Stimulated activated CD8-positive, alpha-beta memory T cell treated with anti-CD3 and anti-CD28 coated beads, Interleukin-4, amount 100 ng/mL, for 24 hours (primary cell): ENCODE data around the gene HERC2.
A peak's percentile ranks its signal among the peaks of the same experiment; 100 is the strongest.

Source experiments
- DNase-seq: peaks from one replicate; pipeline ENCODE4 v3.0.0-alpha.2; 2020; ENCODE audit warnings: low read depth

HERC2 gene

DNA sequence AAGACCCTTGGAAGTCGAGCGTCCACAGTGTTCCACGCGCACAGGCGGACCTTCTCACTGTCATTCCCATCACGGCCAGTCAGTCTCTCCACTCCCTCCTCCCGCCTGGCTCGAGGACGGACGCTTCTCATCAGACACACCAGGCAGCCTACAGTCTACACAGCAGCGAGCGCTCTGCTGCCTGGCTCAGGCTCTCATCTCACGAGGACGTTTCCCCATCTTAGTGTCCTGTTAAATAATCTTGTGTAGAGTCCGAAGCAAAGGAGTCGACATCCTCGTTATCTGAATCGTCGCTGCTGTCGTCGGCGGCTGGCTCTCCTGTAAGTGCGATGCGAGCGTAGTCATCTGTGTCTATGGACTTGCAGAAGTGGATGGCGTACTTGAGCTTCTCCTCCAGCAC is 210.4 kb downstream of the HERC2 start:
- DNase-seq: no peak

DNA sequence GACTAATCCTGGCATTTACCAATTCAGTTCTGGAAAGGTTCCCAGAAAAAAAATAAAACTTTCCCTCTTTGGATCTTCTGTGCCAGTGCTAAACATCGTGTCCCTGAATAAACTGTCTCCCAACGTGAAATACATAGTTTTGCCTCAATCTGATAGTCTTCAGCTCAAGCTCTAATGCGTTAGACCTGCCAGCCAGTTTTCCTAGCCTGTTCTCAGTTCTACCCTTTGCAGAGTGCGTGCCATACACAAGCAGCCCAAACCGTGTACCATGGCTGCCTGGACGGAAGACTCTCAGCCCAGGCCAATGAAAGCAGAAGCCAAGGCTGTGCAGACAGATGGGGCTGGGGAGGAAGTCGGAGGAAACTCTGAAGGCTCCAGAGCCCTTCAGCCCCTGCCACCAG is 211.5 kb downstream of the HERC2 start:
- DNase-seq: no peak

- DNase-seq: no peak
These were observed 212.1 kb downstream of the HERC2 start for GRCh38 chr15:28109626-28110455.

DNA sequence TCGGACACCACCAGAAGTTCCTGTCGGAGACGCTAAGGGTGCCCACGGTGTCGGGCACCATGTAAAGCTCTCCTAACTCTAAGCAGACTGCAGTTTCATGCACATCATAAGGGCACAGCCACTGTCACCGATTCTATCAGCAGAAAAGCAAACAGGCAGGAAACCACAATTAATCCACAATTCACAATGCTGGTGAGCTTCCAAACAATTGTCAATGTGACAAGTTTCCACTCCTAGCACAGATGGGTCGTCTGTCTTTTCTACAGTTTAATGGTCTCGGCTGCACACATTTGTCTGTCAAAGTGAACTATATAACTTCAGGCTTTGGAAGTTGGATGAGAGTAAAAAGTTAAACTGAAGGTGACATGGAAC is 214.1 kb downstream of the HERC2 start:
- DNase-seq: no peak

DNA sequence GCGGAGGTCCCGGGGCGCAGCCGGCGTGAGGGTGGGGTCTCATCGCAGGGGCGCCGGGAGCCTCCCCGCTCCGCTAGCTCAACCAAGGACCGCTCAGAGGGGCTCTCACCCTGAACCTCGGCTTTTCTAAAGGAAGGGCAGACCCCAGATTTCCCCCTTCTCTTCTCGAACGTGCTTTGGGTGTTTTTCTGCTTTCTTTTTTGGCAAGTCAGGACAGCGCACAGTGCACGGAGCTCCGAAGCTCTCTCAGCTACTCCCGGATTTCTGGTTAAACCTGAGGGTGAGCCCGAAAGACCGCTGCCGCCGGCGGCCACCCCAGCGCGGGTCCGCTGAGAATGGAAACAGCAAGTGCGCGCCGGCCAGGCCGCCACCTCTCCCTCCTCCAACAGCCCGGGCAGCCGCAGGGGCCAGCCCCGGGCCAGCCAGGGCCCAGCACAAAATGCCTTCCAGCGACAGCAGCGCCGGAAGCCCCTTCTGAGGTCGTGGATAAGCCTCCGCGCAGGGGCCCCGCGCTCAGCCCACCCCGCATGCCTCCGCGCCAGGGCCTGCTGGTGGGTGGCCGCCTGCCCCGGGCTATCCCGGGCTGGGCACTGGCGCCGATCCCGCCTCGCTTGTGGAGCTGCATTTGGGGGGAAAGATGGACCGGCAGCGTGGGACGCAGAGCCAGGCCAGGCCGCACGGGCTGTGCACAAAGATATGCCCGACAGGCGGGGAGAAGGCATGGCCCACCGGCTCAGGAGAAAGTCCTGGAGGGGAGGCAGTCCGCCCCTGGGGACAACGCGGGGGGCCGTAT is 214.7 kb downstream of the HERC2 start:
- no peak for DNase-seq

GRCh38 chr15:28106294-28107110 is 215.5 kb downstream of the HERC2 start:
- DNase-seq: no peak

DNA sequence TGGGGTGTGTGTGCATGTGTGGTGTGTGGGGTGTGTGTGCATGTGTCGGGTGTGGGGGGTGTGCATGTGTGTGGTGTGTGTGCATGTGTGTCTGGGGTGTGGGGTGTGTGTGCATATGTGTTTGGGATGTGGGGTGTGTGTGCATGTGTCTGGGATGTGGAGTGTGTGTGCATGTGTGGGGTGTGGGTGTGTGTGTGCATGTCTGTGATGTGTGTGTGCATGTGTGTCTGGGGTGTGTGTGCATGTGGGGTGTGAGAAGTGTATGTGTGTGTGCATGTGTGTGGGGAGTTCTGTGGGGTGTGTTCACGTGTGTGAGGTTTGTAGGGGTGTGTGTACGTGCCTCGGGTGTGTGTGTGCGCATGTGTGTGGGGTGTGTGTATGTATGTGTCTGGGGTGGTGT is 216.2 kb downstream of the HERC2 start:
- no peak for DNase-seq

- no peak for DNase-seq
These were observed 216.7 kb downstream of the HERC2 start for GRCh38 chr15:28105224-28105791.

- no peak for DNase-seq
These were observed 217.7 kb downstream of the HERC2 start for GRCh38 chr15:28104326-28104725.

DNA sequence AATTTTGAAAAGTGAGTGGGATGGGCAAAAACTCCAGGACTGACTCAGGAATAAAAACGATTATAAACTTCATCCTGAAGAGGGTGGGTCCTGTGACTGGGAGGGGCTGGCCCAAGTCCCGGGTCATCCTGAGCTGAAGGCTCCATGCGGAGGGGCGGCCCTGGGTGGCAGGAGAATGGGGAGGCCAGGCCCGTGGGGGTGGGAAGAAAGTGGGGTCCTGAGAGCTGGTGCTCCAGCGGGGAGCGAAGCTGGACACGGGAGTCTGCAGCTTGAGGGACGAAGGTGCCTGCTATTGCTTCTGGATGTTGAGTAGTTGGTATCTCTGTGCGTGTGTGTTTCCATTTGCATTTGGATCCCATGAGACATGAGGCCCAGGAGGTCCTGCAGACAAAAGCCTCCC is 218.1 kb downstream of the HERC2 start:
- DNase-seq: no peak

DNA sequence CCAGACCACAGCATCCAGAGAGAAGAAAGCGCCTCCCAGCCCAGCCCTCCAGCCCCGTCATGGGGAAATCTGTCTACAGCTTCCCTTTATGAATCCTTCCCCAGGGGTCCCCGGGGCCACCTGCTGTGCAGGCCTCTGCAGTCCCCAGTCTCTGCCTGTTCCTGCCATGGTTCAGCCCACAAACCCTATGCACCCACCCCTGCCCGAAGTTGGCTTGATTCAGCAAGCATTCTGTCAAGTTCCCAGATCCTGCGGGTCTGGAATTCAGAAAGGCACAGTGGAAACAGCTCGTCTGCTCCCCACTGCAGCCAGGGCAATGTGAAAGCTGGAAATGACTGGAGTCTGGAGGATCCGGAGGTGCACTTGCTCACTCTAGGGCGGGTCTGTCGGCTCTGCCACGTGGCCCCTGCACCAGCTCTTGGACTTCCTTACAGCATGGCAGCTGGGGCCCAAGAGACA is 220.0 kb downstream of the HERC2 start:
- no peak for DNase-seq

DNA sequence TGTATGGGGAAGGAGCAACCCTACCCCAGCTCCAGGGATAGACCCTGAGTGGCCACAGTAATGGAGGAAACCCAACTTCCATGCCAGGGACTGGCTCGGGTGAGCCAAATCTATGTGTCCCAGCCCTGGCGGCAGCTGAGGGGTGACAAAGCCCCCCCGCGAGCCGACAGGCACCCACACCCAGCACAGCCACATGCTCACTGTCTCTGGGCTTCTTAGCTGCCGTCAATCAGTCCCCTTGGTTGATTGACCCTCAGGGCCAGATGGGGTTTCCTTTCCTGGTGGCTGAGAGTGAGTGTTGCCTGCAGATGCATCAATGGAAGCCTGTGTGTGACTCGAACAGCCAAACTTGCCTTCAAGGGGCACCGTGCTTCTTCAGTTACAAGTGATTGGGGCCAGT is 220.8 kb downstream of the HERC2 start:
- DNase-seq: no peak

DNA sequence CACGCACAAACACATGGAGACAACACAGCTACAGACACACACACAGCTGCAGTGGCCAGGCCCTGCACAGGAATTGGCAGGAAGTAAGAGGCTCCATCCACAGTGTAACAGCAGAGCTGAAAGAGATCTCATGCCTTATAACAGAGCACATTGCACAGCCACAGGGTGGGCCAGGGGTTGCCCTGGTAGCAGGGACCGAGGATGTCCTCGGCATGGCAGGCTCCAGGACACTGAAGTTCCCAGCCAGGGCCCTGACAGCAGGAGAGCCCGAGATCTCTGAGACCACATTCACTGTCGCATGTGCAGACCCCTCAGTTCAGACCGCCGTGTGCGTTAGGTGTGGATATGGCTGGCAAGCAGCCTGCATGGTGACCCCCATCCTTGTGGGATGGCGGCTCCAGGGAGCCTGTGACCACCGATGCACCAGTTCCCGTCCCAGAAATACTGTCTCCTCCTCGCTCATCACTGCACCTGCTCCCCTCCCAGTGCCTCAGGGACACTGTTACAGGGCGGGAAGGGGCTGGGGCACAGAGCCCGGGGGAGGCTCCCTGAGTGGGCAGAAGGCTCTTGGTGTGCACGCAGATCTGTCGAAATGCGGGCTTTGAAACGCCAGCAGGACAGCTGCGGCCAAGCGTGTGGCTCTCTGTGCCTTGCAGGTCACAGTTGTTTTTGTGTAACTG is 221.3 kb downstream of the HERC2 start:
- no peak for DNase-seq

GRCh38 chr15:28099555-28100140 is 222.3 kb downstream of the HERC2 start:
- no peak for DNase-seq

- DNase-seq: peak; percentile 44
These were observed 223.0 kb downstream of the HERC2 start, which contains the start of gene OCA2 for GRCh38 chr15:28098766-28099554. TSS of gene OCA2 (minus strand) at chr15:28099315. CDS start at chr15:28081874, 17,441 bp downstream.

DNA sequence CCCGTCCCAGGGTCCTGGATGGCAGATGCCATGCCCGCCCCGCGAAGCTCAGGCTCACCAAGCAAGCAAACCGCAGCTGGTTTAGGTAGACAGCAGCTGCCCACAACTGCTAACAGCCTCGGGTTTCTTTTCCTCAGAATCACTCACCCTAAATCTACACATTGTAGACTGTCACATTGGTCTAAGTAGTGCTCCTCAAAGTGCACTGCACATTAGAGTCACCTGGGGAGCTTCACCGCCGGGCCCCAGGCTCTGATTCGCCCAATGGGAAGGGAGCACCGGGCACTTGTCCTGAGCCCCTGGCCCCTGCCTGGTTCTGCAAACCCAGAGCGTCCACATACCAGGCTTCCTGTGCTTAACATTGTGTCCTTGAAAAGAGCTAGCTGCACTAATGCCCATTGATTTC is 223.6 kb downstream of the HERC2 start:
- DNase-seq: no peak

DNA sequence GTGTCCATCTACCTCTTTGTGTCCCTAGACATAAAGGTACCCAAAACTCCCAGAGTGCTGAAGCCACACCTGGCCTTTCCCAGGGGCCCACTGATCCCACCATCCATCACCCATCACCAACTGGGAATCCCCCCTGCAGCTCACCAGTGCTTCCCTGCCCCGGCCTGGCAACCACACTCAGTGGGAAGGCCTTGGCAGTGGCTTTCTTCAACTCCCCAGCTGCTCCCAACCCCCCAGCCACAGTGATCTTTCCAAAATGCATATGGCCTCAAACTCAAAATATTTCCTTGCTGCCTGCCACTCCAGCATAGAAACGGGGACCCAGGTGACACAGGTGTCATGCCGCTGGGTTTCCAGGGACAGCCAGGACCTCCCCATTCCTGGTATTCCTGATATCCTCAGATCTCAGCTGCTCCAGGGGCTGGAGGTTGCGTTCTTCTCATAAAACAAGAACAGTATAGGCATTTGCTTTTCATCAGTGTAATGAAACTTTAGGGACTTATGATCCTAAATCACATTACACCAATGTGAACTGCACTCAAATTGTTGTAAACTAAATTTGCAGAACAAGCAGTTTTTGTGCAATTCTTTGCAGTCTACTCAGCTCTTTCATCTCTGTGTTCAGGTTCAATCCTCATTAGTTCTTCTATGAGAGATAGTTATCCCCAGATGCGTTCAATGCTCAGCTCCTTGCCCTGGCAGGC is 224.2 kb downstream of the HERC2 start:
- DNase-seq: no peak

GRCh38 chr15:28096670-28097431 is 225.1 kb downstream of the HERC2 start:
- DNase-seq: no peak

DNA sequence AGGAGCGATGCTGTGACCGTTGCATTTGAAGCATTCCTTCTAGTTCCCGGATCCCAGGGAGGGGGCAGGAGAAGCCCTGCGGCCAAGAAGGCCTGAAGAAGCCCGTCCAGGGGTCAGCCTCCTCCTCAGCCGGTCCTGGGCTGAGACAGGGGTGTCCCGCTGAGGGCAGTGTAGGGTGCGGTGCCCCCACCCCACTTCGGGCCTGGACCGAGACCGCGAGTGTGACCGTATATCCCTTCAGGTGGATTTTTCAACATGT is 225.6 kb downstream of the HERC2 start:
- DNase-seq: no peak
